HG03558 (cell line): ENCODE measurements around the gene CDHR5.

Experiments
- ATAC-seq: cut with Tn5 transposase; IDR thresholded peaks from one replicate; pipeline ENCODE4 v1.9.1; 2021; ENCODE audit warnings: moderate number of reproducible peaks; ENCODE audit not compliant: unreplicated experiment; ENCODE audit errors: extremely low read depth

CDHR5 gene

GRCh38 chr11:612961-613300 lies 11.8 kb downstream of the CDHR5 start:
- no peak for ATAC-seq

GRCh38 chr11:612201-612960 lies 12.4 kb downstream of the CDHR5 start:
- ATAC-seq, result no peak

DNA sequence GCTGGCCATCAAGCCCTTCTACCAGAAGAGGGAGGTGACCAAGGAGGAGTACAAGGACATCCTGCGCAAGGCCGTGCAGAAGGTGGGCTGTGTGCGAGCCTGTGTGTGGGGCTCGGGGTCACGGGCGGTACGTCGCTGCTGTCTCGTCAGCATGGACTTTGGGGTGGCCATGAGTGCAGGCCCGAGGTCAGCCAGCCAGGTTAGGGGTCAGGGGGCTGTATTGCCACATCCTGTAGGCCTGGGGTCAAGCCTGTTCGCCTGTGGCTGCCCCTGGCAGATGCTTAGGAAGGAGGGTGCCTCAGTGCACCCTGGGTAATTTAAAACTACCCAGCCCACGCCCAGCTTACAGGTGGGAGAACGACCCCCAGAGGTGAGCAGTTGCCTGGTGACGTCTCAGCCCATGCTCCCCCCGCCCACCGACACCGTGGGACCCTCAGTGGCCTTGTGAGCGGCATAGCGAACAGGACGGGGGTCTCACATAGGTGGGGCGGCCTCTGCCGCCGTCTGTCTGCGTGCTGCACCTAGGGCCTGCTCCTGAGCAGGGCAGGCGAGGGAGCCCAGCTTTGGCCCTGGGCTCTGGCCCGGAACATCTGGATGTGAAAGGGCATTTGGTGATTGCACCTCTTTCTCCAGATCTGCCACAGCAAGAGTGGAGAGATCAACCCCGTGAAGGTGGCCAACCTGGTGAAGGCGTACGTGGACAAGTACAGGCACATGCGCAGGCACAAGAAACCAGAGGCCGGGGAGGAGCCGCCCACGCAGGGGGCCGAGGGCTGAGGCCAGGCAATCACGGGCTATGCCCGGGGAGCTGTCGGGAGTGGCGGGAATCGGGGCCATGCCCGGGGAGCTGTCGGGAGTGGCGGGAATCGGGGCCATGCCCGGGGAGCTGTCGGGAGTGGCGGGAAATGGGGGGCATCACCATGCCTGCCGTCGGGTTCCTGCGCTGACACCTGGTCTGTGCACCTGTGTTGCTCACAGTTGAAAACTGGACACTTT lies 13.5 kb downstream of the CDHR5 start:
- no peak for ATAC-seq

DNA sequence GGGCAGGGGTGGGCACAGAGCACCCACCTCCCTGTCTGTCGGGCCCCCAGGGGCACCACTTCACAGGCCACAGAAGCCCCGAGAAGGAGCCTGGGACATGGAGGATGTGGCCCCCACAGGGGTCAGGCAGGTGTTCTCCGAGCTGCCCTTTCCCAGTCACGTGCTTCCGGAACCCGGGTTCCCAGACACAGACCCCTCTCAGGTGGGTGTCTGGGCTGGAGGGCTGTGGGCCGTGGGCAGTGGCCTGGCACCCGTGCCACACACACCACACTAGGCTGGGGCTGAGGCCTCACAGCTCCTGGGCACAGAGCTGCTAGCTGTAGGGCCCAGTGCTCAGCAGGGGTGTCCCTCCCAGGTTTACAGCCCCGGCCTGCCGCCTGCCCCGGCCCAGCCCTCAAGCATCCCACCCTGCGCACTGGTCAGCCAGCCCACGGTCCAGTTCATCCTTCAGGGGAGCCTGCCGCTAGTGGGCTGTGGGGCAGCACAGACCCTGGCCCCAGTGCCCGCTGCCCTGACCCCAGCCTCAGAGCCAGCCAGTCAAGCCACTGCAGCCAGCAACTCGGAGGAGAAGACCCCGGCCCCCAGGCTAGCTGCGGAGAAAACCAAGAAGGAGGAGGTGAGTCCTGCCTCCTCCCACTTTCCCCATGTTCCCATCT lies 14.5 kb downstream of the CDHR5 start:
- no peak for ATAC-seq

DNA sequence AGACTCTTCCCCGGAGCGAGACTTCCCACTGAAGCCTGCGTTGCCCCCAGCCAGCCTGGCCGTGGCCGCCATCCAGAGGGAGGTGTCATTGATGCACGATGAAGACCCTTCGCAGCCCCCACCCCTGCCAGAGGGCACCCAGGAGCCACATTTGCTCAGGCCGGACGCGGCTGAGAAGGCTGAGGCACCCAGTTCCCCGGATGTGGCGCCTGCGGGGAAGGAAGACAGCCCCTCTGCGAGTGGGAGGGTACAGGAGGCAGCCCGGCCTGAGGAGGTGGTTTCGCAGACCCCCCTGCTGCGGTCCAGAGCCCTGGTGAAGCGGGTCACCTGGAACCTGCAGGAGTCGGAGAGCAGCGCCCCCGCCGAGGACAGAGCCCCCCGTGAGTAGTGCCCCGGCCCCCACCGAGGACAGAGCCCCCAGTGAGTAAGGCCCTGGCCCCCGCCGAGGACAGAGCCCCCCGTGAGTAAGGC lies 15.4 kb downstream of the CDHR5 start:
- ATAC-seq, result no peak

DNA sequence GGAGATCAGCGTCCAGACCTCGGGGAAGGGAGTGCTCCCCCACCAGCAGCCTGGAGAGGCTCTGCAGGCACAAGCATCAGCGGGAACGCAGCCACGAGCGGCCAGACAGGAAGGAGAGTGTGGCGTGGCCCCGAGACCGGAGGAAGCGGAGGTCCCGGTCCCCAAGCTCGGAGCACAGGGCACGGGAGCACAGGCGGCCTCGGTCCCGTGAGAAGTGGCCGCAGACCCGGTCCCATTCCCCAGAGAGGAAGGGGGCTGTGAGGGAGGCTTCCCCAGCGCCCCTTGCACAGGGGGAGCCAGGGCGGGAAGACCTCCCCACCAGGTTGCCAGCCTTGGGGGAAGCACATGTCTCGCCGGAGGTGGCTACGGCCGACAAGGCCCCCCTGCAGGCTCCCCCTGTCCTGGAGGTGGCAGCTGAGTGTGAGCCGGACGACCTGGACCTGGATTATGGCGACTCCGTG lies 15.9 kb downstream of the CDHR5 start:
- ATAC-seq, result no peak

GRCh38 chr11:607971-608659 lies 16.6 kb downstream of the CDHR5 start:
- ATAC-seq, result no peak

- ATAC-seq, result no peak
Measured at GRCh38 chr11:607020-607780, 17.6 kb downstream of the CDHR5 start.

DNA sequence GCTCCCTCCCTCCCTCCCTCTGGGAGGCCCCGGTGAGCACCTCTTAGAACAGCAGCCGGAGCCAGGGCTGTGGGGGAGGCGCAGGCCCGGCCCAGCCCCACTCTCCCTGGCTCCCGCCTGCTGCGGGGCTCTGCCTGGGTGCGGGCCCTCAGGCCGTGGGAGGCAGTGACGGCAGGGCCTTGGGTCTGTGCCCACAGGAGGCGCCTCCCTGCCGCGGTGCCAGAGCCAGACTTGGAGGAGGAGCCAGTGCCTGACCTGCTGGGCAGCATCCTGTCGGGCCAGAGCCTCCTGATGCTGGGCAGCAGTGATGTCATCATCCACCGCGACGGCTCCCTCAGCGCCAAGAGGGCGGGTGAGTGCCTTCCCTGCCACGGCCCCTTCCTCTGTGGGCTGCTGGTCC lies 18.5 kb downstream of the CDHR5 start:
- ATAC-seq, result no peak

GRCh38 chr11:605286-606129 lies 19.2 kb downstream of the CDHR5 start:
- ATAC-seq, result no peak

- ATAC-seq, result no peak
Measured at GRCh38 chr11:603154-603553, 21.6 kb downstream of the CDHR5 start.

DNA sequence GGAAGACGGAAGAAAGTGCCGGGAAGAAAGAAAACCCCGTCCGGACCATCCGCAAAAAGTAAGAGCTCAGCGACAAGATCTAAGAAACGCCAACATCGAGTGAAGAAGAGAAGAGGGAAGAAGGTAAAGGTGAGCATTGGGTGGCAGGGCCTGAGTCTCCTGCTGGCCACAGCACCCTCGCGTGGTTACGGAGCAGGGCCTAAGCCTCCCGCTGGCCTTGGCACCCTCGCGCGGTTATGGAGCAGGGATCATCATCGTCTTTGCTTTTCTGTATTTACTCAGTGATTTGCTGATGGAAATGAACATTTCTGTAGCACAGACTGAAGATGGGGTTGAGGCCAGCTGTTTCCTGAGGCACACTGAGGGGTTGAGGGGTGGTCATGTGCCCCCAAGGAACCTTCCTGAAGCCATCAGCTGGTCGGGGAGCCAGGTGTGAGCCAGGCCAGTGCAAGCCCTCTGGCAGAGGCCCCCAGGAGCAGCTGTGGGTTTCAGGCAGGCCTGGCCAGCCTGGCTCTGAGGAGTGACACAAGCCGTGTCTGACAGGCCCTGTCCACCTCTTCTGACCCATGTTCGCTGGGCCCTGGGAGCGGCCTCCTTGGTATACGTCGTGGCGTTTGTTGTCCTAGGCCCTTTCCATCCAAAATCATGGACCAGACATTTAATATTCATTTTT lies 23.0 kb downstream of the CDHR5 start:
- ATAC-seq, result no peak

- ATAC-seq, result no peak
Measured at GRCh38 chr11:598005-598680, 26.6 kb downstream of the CDHR5 start.

- no peak for ATAC-seq
Measured at GRCh38 chr11:597166-597725, 27.5 kb downstream of the CDHR5 start.

DNA sequence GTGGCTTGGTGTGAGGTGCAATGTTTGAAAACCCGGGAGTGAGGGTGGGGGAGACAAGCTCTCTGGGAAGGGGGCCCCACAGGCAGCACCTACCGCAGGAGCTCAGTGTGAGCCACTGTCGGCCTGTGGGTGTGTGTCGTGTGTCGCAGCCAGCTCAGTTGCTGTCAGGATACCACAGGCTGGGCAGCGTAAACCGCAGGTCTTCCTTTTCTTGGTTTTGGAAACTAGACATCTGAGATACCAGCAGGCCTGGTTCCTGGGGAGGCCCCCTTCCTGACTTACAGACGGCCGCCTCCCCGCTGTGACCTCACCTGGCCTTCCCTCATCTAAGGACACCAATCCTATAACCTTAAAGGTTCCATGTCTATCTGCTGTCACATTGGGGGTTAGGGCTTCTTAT lies 28.4 kb downstream of the CDHR5 start:
- no peak for ATAC-seq

DNA sequence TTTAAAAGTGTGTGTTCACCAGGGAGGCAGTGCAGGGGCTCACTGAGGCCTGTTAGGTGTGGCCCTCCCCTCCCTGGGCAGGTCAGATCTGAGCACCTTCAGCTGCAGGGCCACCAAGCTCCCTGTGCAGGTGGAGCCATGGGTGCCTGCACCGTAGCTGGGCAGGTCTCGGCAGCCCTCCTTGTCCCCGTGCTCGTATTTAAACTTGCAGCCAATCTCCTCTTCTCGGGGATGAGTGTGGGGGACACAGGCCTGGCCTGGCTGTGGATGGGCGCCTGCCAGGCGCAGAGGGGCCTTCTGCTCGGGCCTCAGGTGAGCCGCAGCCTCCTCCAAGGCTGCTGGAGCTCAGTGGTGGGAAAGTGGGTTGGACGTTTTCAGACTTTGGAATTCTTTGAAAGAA lies 29.4 kb downstream of the CDHR5 start:
- no peak for ATAC-seq

- ATAC-seq, result no peak
Measured at GRCh38 chr11:593347-593746, 31.4 kb downstream of the CDHR5 start.
